Left lung (tissue), 10 donors: ENCODE results near the gene LSM14A. TPM values are rescaled to one million over a fixed set of nuclear protein-coding genes. Genes with fewer than 3 reads are reported as not detected.
A peak's percentile ranks its signal among the peaks of the same experiment; 100 is the strongest.

Experiments
- ATAC-seq: fragments of 200-7000 bp; cut with Tn5 transposase; one replicate; pipeline ENCODE4 v1.9.1; 2020; ENCODE audit warnings: moderate library complexity
- DNase-seq, 4 donors: peaks; one replicate each; pipeline ENCODE4 v3.0.0-alpha.2; 2013 to 2020
- H3K27ac ChIP-seq, 2 donors: fragments of 200-600 bp; sonication (generic) in 1 of 2; one replicate each; pipeline versions ENCODE4 v1.5.0 to v1.8.0; 2020 to 2021
- H3K27me3 ChIP-seq, 2 donors: fragments of 200-600 bp; sonication (generic) in 1 of 2; one replicate each; pipeline versions ENCODE4 v1.5.0 to v1.8.0; 2020 to 2021
- H3K36me3 ChIP-seq, 2 donors: fragments of 200-600 bp; sonication (generic) in 1 of 2; one replicate each; pipeline versions ENCODE4 v1.5.0 to v1.8.0; 2020 to 2021
- H3K4me1 ChIP-seq, 2 donors: fragments of 200-600 bp; one replicate each; pipeline ENCODE4 v1.8.0; 2021
- H3K4me3 ChIP-seq, 2 donors: fragments of 200-600 bp; sonication (generic) in 1 of 2; one replicate each; pipeline versions ENCODE4 v1.5.0 to v1.8.0; 2020 to 2021; ENCODE audit warnings: mild to moderate bottlenecking in 1 of 2
- H3K9me3 ChIP-seq, 2 donors: fragments of 200-600 bp; sonication (generic) in 1 of 2; one replicate each; pipeline versions ENCODE4 v1.5.0 to v1.8.0; 2020 to 2021
- CTCF ChIP-seq, 2 donors: fragments of 200-600 bp; sonication (generic) in 1 of 2; IDR thresholded peaks; one replicate each; pipeline versions ENCODE4 v1.5.0 to v1.8.0; 2021; ENCODE audit warnings: antibody characterized with exemption in 2 of 2
- intact Hi-C, 2 donors: fragments of 100-400 bp; cut with DNase I; formaldehyde crosslinking; loops; one replicate each; pipeline versions ENCODE4 v1.11.2 to v1.14.2; 2022
- polyA plus RNA-seq, 6 donors: library from polyadenylated mRNA; unstranded; fragments of 120-200 nt; gene quantifications; one replicate each; pipeline ENCODE4 v1.2.1, GENCODE V29; 2013; ENCODE audit not compliant: insufficient read length in 6 of 6
- total RNA-seq, 2 donors: library from RNA; stranded (reverse); fragmentation: NEBNext Ultra II Directional; extraction: Animal tissue kit (Norgen Biotek cat#: 25700); gene quantifications; one replicate each; pipeline ENCODE4 v1.2.1, GENCODE V29; 2021
- donor health status: DM: no; HTN: yes; CAD: no.
- donor health status: DM: no; HTN: no; CAD: no.

Gene LSM14A
- total and polyA plus RNA-seq, 8 donors: 88.0 to 176 (median 155) TPM

DNA sequence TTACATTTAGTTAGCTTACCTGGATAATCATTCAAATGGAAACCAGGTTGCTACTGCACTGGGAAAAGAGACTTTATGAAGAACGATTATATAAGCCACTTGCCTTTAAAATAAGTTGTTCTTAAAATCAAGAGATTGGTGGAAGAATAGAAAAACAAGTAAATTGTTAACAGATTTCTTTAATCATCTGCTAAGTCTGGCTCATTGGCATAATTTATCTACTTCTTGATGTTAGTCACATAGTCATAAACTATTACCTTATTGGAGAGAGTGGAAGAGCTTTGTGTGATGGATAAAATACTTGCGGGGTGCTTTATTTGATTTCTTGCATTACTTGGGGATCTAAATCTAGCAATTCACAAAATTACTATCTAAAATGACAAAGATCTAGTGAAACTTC, 6.8 kb downstream of the LSM14A start:
- H3K36me3 ChIP-seq: no peaks in the 10 kb centered on the region
- H3K9me3 ChIP-seq: no peaks in the 10 kb centered on the region
- DNase-seq (no peak), ATAC-seq (no peak)
- no peak overlapping the region for H3K4me3 ChIP-seq
- intact Hi-C loops: no loop called here
- no peaks in the 10 kb centered on the region for H3K27me3 ChIP-seq
- no peak overlapping the region for H3K27ac ChIP-seq
- no peak for TF ChIP-seq CTCF (IDR thresholded peaks at IDR 0.05)
- peaks cover 41 to 96% of the 10 kb centered on the region in 2 donors for H3K4me1 ChIP-seq

DNA sequence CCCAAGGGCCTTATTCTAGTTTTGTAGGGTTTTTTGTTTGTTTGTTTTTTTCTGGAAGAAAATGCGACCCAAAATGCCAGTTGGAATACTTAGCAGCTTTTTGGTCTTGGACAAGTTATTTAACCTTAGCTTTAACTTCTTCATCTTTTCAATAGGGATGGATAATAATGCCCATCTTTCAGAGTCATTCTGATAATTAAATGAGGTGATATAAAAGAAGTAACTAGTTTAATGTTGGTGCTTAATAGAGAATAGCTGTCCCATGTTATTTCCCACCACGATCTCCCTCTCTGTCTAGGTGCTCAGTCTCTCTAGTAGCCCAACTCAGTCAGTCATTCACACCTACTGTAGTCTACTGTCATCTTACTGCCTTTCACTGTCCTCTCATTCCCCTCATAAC, 8.0 kb downstream of the LSM14A start:
- peak overlapping the region in 1 of 2 donors; percentile 46 for H3K27ac ChIP-seq
- H3K4me1 ChIP-seq: peaks cover 37 to 96% of the 10 kb centered on the region in 2 donors
- no peak for ATAC-seq

GRCh38 chr19:34180709-34181108, 8.4 kb downstream of the LSM14A start:
- ATAC-seq: no peak
- no peaks in the 10 kb centered on the region for H3K27me3 ChIP-seq
- no peaks in the 10 kb centered on the region for H3K9me3 ChIP-seq
- H3K4me1 ChIP-seq: peaks cover 35 to 96% of the 10 kb centered on the region in 2 donors
- DNase-seq: no peak
- TF ChIP-seq CTCF (IDR thresholded peaks at IDR 0.05): no peak
- no peaks in the 10 kb centered on the region for H3K36me3 ChIP-seq
- intact Hi-C loops: no loop called here
- no peak overlapping the region for H3K4me3 ChIP-seq
- peak overlapping the region in 1 of 2 donors; percentile 46 for H3K27ac ChIP-seq

More for the DNA sequence above, 8.0 kb downstream of the LSM14A start:
- no peak for TF ChIP-seq CTCF (IDR thresholded peaks at IDR 0.05)
- Histone ChIP-seq H3K36me3 (no peaks in the 10 kb centered on the region), H3K4me3 (no peak overlapping the region), H3K27me3 (no peaks in the 10 kb centered on the region), H3K9me3 (no peaks in the 10 kb centered on the region)
- DNase-seq: no peak
- intact Hi-C loops: no loop called here

- peaks cover 35 to 96% of the 10 kb centered on the region in 2 donors for H3K4me1 ChIP-seq
- H3K36me3 ChIP-seq: no peaks in the 10 kb centered on the region
- intact Hi-C loops: no loop called here
- ATAC-seq: no peak
- H3K27ac ChIP-seq: peak overlapping the region in 1 of 2 donors; percentile 46
- DNase-seq: no peak
- H3K4me3 ChIP-seq: no peak overlapping the region
- no peaks in the 10 kb centered on the region for H3K27me3 ChIP-seq
- no peaks in the 10 kb centered on the region for H3K9me3 ChIP-seq
- TF ChIP-seq CTCF (IDR thresholded peaks at IDR 0.05): no peak
Observed at GRCh38 chr19:34181111-34181864, 9.0 kb downstream of the LSM14A start.

DNA sequence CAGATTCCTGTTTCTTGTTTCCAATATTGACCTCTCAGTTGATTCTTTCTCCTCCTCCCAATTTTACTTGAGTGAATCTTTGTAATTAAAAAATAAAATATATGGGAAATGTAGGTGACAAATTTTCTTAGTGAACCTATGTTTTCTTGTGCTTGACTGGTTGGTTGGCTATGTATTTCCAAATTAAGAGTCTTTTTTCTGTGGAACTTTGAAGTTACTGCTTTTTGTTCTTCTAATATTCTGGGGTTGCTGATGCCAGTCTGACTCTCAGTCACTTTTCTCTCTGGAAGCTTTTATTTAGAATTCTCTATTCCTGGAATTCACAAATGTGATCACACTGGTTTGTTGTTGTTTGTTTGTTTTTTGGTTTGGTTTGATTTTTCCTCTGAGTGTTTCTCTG, 9.8 kb downstream of the LSM14A start:
- Histone ChIP-seq H3K4me1 (peaks cover 32 to 95% of the 10 kb centered on the region in 2 donors), H3K4me3 (no peak overlapping the region), H3K27me3 (no peaks in the 10 kb centered on the region), H3K36me3 (no peaks in the 10 kb centered on the region), H3K9me3 (no peaks in the 10 kb centered on the region), H3K27ac (no peak overlapping the region)
- no peak for ATAC-seq
- no peak for DNase-seq
- no peak for TF ChIP-seq CTCF (IDR thresholded peaks at IDR 0.05)
- intact Hi-C loops: no loop called here
